Ishikawa (cell line): ENCODE data around the gene TMEM192.

ENCODE experiments used
- CEBPB ChIP-seq: IDR thresholded peaks from 2 replicates; pipeline ENCODE4 v1.6.1; 2012
- CREB1 ChIP-seq: IDR thresholded peaks from 2 replicates; pipeline ENCODE4 v1.6.1; 2012; ENCODE audit warnings: low read depth
- MAX ChIP-seq: IDR thresholded peaks from 2 replicates; pipeline ENCODE4 v1.6.1; 2012
- RAD21 ChIP-seq: IDR thresholded peaks from 2 replicates; pipeline ENCODE4 v1.6.1; 2012; ENCODE audit warnings: low read depth

DNA sequence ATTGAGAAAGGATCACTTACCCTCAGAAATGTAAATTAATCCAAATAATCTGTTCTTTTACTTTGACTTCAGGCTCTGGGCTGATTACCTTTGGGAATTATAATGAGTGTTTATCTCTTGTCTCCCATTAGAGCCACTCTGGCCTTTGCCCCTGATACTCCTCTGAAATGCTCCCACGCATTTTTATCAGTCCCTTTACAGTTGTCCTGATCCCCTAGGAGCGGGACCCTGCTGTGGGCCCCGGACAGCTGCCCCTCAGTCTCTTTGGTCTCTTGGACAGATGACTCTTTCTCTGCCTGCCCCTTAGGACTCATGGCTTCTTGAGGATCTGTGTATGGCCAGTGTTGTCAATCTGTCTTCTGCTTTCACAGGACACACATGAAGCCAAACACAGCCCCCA lies 60.0 kb downstream of the TMEM192 start:
- TF ChIP-seq CREB1 (no peak), CEBPB (no peak), MAX (no peak), RAD21 (no peak)
